ENCODE data around the gene REXO4. TPM values are rescaled to one million over a fixed set of nuclear protein-coding genes. Genes with fewer than 3 reads are reported as not detected.

REXO4 gene
- total RNA-seq, 1 donor from 2014 or later, result 33.3 TPM

DNA sequence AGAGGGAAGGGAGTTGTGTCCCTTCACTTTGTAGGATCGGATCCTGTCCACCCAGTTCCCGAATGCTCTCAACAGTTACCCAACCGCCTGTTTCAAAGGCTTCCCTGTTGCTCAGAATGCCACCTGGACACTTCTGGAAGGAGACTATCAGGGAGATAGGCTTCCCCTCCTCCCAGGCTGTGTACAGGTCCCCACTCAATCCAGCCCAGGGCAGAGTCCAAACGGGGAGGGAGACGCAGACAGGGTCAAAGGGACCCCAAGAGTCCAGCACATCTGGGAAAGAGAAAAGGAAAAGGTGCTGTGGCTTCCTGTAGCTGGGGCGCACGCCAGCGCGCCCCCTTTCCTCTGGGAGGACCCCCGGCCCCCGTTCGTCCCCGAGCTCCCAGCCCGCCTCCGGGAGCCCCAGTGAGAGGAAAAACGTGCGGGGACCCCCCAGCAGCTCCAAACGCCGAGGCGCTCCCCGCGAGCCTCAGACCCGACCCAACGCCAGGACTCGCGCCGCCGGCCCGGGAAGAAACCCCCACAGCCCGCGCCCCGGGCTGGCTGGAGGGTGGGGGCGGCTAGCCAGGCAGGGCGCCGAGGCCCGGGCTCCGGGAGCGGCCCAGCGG, 42.6 kb downstream of the REXO4 start:
- H3K27ac Mint-ChIP-seq, result peak overlapping the region; percentile 74

DNA sequence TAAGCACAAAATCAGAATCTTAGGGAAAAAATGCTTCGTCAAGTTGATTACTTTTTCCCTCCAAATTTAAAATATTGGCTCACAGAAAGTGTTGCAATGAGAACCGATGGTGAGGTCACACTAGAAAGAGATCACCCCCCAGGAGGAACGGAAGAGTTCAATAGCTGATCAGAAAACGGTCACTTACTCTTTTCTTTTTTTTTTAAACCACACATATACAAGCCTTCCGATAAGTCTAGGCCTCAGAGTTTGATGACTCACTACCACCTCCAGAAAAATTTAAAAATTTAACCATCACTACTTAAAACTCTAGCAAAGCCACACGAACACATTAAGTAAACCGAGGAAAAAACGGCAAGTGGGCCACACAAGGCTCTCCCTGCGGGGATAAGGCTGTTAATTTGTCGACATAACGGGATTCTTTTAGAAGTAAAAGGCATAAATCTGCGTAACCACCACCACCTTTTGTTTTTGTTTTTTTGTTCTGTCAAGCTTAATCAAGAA, 43.1 kb downstream of the REXO4 start:
- Mint-ChIP-seq H3K36me3 (ENCODE audit: low read depth) (peaks cover 28% of the 10 kb centered on the region), H3K9me3 (no peaks in the 10 kb centered on the region), H3K27ac (peak overlapping the region; percentile 74), H3K27me3 (no peaks in the 10 kb centered on the region), H3K4me1 (peaks cover 52% of the 10 kb centered on the region), H3K4me3 (peak overlapping the region; percentile 91)
- DNase-seq (no peak), ATAC-seq (ENCODE audit: low read depth) (no peak)
- ChIA-PET POLR2A (interaction anchor here (0.7 to 3.7 kb wide), 5 partner anchors 9 to 104 kb away, joined by 4 to 26 read pairs (median 6); partner anchors contain the start of genes MED22, REXO4, RPL7A and SLC2A6), CTCF (no interaction called here)
- no peak for TF ChIP-seq CTCF (IDR thresholded peaks at IDR 0.05)
- intact Hi-C loops (cut with micrococcal nuclease), result loop anchor here (10.0 kb wide), 2 partner anchors 650 to 760 kb away; partner anchors contain the start of genes BRD3OS and WDR5

More for the DNA sequence above, 42.6 kb downstream of the REXO4 start:
- Mint-ChIP-seq H3K4me1 (peaks cover 47% of the 10 kb centered on the region), H3K4me3 (peak overlapping the region; percentile 91), H3K9me3 (no peaks in the 10 kb centered on the region), H3K27me3 (no peaks in the 10 kb centered on the region), H3K36me3 (ENCODE audit: low read depth) (peaks cover 22% of the 10 kb centered on the region)
- POLR2A ChIA-PET, result interaction anchor here (1.4 to 3.7 kb wide), 4 partner anchors 19 to 104 kb away, joined by 4 to 26 read pairs (median 11); partner anchors contain the start of genes MED22, REXO4, RPL7A and SLC2A6
- TF ChIP-seq CTCF (IDR thresholded peaks at IDR 0.05), result no peak
- intact Hi-C loops (cut with micrococcal nuclease), result loop anchor here (10.0 kb wide), 2 partner anchors 650 to 760 kb away; partner anchors contain the start of genes BRD3OS and WDR5
- CTCF ChIA-PET, result no interaction called here
- DNase-seq (no peak), ATAC-seq (ENCODE audit: low read depth) (no peak)

DNA sequence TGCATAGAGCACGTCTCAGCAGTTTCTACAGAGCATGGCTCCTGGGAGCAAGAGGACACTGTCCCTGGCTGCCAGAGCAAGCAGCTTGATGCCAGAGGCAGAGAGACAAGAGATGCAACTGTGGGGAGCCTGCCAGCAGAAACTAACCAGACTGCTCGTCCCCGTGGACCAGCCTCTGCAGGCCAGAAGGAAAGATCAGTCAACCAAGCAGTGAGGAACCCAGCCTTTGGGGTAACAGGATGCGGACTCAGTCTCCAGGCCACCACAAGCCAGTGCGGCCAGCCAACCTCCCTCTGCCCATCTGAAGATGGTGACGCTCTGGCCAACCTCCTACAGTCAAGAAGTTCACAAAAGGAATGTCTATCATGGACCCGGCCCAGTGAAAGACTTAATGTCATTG, 45.7 kb downstream of the REXO4 start:
- ChIA-PET CTCF (interaction anchor here (1.4 kb wide), 1 partner anchor 185 kb away, joined by 4 read pairs; no protein-coding TSS in a partner anchor), POLR2A (interaction anchor here (0.6 to 3.7 kb wide), 2 partner anchors 16 to 87 kb away, joined by 3 to 26 read pairs; partner anchors contain the start of genes CACFD1, SURF1 and SURF2)
- Mint-ChIP-seq H3K9me3 (no peaks in the 10 kb centered on the region), H3K4me3 (no peak overlapping the region), H3K4me1 (peaks cover 67% of the 10 kb centered on the region), H3K27ac (no peak overlapping the region), H3K27me3 (no peaks in the 10 kb centered on the region), H3K36me3 (ENCODE audit: low read depth) (peaks cover 41% of the 10 kb centered on the region)
- ATAC-seq (ENCODE audit: low read depth), result no peak
- DNase-seq, result no peak
- TF ChIP-seq CTCF (IDR thresholded peaks at IDR 0.05), result no peak
- intact Hi-C loops (cut with micrococcal nuclease), result loop anchor here (10.0 kb wide), 2 partner anchors 653 to 763 kb away; partner anchors contain the start of genes BRD3OS and WDR5

GRCh38 chr9:133371261-133371711, 46.5 kb downstream of the REXO4 start:
- no peaks in the 10 kb centered on the region for H3K9me3 Mint-ChIP-seq
- peaks cover 64% of the 10 kb centered on the region for H3K4me1 Mint-ChIP-seq
- ATAC-seq (ENCODE audit: low read depth) (no peak), DNase-seq (no peak)
- H3K4me3 Mint-ChIP-seq, result peak overlapping the region; percentile 21
- peaks cover 49% of the 10 kb centered on the region for H3K36me3 Mint-ChIP-seq (ENCODE audit: low read depth)
- peak overlapping the region; percentile 26 for H3K27ac Mint-ChIP-seq
- intact Hi-C loops (cut with micrococcal nuclease), result loop anchor here (10.0 kb wide), 2 partner anchors 654 to 764 kb away; partner anchors contain the start of genes BRD3OS and WDR5
- no peaks in the 10 kb centered on the region for H3K27me3 Mint-ChIP-seq
- CTCF ChIA-PET, result interaction anchor here (1.3 kb wide), 1 partner anchor 185 kb away, joined by 3 read pairs; no protein-coding TSS in a partner anchor
- no peak for TF ChIP-seq CTCF (IDR thresholded peaks at IDR 0.05)
- POLR2A ChIA-PET, result interaction anchor here (0.6 to 1.6 kb wide), 4 partner anchors 15 to 24 kb away, joined by 3 to 7 read pairs (median 4); partner anchors contain the start of genes MED22, RPL7A, SURF1 and SURF2

All from activated B cell treated with CpG ODN at 0.5 μM for 24 hours (primary cell).